GM18519 (cell line): ENCODE results near the gene ITPRID1.
A peak's percentile ranks its signal among the peaks of the same experiment; 100 is the strongest.
"Not testable (repeated sequence)": the region's sequence is repeated elsewhere in the genome, so short reads cannot be mapped to it uniquely, and the experiment has no call there.

Source experiments
- ATAC-seq: cut with Tn5 transposase; IDR thresholded peaks from one replicate; pipeline ENCODE4 v1.9.1; 2021; ENCODE audit warnings: mild to moderate bottlenecking, moderate library complexity; ENCODE audit not compliant: unreplicated experiment, low FRiP score

ITPRID1 gene

DNA sequence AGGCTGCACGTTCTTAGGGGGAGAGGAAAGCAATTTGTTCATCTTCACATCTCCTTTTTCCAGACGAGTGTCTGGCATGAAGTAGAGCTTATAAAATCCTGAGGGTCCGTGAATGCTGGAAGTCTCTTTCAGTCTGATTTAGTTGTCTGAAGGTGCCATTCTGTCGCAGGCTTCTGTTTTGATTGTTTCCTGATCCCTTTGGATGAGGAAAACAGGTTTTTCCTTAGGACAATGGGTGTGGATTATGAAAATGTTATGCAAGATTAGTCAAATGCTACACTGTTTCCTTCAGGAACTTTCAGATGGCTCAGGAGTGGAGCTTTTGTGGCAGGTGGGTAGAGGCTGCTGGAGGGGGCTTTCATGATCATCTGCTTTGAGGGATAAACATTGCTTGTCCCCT is at the start of gene ITPRID1:
Gene ITPRID1 (plus strand): TSS at position 301 of the 400 bp plus-strand sequence. CDS start 38,935 bp downstream, outside the sequence.
- ATAC-seq = no peak

DNA sequence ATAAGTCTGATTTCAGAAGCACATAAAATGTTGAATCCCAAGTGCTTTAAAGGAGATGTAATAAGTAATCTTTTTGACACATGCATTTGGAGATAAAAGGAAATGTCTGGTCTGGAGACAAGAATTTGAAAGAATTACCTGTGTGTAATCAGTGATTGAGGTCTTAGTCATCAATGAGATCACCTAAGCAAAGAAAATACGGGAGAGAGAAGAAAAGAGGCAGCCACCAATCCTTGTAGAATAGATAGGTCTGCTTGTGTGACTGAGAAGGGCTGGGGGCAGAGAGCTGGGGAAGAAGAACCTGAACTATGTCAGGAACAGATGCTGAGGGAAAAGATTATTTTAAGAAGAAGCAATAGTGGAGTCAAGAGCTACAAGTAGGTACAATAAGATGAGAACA is 49.3 kb upstream of the ITPRID1 start:
- ATAC-seq = no peak

DNA sequence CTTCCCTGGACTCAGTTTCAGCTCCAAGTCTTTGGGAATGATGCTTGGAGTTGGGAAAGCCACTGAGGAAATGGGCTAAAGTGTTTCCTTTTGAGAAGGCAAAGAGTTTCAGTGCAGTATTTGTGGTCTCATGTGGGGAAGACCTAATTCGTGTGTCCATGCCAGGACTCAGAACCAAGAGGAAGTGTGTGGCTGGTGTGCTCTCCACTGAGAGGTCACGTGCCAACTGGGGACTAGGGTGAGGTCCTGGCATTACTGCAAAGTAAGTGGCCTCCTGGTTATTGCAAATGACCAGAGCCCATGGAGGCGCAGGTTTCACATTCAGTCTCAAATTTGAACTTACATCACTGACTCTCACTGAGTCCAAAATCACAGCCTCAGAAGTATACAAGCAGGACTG is 48.6 kb upstream of the ITPRID1 start:
- no peak for ATAC-seq

DNA sequence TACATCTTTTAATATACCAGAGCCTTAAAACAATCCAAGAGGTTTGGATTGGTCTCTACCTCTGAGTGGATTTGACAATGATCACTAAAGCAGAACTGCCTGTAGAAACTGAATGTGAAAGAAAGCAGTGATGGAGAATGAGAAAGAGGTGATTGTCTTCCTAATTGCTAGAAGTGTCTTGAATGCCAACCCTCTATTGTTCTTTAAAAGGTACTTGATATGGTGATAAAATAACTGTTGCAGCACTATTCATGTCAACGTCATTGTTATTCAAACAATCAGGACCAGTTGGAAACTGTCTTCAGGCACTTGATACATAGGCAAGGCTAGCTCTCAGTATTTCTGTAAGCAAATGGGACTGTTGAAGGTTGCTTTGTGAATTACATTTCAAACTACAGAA is 47.9 kb upstream of the ITPRID1 start:
- no peak for ATAC-seq

DNA sequence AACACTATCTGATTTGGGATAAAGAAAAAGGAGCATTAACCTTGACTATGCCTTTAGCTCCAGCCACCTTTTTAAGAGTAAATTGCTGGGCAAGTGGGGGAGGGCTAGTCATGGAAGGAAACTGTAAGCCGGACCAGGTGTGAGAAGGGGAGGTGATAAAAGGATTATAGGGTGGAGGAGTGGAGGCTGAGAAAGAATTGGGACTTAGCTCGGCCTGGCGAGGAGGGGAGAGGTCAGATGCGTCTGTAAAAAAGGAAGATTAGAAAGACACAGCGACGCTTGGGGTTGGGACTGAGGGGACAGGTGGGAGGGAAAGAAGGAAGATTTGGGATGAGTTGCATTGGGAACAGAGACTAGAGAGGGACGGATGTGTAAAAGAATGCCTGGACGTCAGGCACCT is 43.0 kb upstream of the ITPRID1 start:
- ATAC-seq = not testable (repeated sequence)

DNA sequence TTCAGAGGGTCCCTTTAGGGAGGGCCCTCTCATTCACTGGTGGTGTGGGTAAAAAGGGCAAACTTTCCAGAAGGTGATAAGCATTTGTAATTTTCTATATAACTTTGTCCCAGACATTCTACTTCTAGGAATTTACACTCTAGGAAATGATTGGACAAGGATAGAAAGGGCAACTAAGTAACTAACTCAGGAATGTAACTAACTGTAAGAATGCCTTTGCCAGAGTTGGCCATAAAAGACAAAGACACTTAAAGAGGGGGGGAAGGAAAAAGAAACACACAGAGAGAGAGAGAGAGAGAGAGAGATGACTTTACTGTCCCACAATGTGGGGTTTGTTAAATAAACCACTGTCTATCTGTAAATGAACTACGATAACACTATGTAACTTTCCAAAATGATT is 38.5 kb upstream of the ITPRID1 start:
- no peak for ATAC-seq

DNA sequence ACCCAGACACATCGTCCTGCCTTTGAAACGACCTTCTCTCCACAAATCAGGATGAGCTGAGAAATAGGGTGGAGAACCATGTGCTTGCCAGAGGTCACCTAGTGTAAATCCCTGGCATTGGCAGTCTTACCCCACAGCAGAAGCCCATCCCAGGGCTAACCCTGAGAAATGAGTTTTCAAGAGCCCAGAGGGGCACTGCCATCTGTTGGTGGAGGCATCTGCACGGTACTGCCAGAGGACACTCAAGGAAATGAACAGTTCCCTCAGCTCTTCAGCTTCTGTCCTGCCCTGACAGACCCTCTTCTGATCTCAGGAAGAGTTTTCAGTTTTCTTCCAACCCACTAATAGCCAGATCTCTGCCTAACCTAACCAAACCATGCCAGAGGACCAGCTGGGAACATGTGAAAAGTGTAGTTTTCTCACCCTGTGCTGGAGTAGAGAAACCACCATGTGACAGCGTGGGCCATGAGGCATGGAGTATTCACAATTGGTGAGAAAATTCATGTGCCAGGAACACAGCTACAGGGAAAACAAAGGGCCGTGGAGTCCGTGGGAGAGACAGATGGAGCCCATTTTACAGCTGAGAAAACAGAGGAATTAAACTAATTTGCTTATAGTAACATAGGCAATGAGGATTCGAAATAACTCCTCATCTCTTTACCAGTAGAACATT is 37.7 kb upstream of the ITPRID1 start:
- ATAC-seq = no peak

DNA sequence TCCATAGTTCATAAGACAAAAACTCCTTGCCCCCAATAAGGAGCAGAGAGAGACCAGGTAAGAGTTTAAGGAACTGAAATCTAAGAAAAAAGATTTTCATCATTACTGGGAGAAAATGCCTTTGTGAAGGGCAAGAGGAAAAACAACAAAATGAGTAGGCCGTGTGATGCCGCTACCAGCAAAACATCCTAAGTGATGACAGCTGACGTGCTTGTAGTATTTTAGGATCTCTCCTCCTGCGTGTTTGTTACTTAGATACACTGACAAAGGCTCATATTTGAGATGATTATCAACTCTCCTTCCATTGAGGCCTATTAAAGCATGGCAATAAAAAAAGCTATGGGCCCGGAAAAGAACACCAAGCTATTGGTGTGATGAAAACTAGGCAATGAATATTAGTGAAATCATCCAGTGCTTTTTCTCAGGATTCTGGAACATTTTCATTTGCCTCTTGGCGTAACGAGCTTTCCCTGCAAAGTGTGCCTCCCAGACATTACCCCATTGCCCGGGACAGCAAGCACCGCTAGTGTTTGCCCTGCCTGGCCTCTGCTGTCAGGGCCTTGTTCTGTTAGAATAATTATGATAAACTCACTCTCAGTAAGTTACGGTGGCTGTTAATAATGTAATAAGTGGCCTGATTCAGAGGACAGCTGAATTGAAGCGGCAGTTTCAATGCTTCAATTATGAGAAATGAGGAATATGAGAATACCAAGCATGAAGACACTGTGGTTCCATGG is 36.8 kb upstream of the ITPRID1 start:
- ATAC-seq = no peak

DNA sequence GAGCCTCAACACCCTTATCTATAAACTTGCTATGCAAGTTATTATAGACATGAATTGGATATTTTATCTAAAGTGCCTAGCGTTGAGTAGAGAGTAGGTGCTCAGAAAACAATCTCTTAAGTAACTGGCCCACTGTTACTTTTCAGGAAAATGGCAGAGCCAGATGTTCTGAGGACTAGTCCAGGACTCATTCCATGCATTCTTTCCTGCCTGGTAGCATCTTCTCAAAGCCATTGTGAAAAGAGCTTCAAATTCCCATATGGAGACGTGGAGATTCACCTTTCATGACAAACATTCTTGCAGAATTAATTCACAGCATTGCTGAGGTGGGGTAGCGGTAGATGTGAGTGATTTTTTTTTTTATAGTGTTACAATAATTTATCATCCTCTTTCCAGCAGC is 35.9 kb upstream of the ITPRID1 start:
- ATAC-seq = no peak

DNA sequence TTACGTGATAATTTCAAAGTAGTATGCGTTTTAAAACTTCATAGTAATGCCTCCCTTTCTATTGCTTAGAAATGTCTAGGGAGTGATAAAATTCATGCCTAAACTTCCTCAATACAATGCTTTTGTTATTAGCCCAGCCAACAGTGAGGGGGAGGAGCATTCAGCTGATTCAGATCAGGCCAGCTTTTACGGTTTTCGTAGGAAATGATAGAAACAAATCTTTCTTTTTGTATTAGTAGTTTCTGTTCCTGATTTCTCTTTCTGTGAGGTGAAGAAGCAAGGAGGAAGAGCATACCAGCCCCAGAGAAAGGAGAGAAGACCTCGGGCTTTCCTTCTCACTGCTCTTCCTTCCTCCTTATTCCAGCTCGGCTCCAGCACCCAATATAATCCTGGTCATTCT is 35.2 kb upstream of the ITPRID1 start:
- ATAC-seq = peak; percentile 81

DNA sequence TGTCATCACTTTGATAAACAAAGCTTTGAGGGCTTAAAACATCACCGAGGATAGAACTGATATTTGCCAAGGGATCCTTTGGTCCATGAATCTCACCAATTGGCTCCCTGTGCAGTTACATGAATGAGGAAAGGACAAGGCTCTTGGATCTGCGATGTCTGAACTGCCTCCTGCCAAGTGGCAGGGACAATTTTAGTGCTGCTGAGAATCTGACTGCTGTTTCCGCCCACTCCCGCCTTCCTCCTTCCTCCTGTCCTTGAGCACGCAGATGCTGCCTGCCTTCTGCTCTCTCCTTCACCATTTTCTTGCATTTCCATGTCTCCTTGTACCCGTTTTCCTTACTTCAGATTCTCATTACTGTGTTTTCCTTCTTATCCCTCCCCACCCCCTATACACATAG is 26.8 kb upstream of the ITPRID1 start:
- no peak for ATAC-seq

DNA sequence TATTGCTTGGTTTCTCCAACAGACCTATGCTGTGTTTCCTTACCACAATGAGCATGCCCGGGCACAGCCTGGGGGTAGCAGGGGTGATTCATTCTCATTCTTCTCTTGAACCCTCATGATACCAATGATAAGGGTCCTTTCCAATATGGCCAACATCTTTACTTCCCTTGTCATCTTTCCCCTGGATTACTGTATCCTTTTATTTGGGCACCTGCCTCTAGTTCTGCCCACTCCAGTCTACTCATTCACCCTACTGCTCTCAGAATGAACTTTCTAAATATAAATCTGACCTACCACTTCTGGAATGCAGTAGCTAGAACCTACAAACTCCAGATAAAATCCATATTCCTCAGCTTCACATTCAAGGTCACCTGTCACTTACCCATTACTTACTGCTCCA is 26.4 kb upstream of the ITPRID1 start:
- ATAC-seq = no peak

DNA sequence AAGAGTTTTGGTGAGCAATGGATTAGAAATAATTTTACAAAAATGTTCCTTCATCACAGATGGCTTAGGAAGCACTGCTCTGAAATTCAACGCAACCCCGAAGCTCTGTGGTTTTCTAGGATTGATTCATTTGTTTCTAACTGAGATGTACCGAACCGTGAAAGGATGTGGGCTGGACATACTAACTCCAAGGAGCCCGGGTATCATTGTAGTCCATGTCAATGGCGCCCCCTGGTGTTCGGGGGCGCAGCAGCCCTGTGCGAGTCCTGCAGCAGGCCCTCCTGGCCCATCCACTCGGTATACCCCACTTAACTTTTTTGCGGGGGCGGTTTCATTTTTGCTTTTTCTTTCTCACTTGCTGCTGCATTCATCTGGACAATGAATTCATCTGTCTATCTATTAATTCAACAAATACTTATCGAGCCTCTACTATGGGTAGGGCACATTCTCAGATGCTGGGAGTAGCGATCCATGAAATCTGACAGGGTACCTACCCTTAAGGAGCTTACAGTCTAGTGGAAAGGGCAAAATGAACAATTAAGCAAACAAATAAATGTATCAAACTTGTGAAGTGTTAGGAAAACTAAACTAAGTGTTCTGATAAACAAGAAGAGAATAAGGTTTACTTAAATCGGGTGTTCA is 25.2 kb upstream of the ITPRID1 start:
- ATAC-seq = peak; percentile 96

DNA sequence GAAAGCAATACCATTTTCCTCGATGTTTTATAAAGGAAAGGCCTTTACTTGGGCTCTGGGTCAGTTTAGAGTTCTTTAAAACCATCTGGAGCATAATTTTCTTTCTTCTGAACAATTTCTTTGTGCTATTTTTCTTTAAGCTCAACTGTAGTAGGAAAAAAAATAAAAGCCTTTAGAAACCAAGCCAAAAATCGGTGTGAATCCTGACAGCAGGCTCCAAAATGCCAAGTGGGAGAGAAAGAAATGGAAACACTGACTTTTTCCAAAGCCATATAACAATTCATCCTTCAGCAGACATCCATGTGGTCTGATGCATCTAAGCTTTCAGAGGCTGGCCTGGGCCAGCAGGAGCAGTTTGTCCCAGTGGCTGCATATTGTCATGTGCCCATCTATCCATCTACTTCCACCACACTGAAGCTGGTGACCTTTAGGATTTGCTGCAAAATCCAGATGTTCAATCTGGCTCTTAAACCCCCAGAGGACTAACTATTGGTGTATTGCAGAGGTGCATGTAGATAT is 23.0 kb upstream of the ITPRID1 start:
- ATAC-seq = no peak

DNA sequence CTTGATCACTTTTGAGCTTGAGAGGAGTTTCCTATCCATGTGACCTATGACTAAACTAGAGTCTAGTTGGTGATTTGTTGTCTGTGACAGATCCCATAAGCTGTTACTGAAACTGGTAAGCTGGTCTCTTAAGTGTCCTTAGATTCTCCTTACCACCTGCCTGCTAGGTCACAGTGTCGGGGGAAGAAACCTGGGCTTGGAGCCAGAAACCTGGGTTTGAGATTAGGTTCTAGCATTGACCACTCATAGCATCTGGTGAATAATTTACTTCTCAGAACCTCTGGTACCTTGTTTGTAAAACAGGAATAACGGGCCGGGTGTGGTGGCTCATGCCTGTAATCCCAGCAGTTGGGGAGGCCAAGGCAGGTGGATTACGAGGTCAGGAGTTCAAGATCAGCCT is 21.8 kb upstream of the ITPRID1 start:
- ATAC-seq = no peak

DNA sequence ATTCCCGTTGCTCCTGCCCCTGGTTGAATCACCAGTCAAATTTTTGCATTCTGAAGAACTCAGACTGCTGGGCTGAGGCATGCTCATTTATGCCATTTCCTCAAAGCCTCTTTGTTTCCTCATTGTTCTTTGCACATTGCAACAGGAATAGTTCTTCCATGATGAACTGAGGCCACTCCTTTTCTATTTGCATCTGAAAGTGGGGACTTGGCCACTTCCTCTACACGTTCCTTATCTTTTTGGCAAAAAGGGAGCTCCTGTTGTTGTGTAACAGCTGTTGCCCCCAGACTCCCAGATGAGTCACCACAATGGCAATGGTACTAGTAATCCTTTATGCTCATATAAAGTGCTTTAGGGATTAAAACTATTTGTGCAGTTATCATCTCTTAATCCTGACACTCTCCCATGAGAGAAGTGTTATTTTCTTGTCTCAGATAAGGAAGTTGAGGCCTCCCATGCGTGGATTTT is 20.1 kb upstream of the ITPRID1 start:
- ATAC-seq = no peak

DNA sequence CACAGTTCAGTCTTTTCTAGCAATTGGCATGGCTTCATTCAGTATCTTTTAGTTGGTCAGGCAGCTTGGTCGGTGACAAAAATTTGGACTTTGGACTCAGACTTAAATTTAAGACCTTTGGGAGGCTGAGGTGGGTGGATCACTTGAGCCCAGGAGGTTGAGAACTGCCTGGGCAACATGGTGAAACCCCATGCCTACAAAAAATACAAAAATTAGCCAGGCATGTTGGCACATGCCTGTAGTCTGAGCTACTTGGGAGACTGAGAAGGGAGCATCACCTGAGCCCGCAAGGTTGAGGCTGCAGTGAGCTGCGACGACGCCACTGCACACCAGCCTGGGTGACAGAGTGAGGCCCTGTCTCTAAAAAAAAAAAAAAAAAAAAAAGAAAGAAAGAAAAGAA is 19.5 kb upstream of the ITPRID1 start:
- ATAC-seq = no peak

DNA sequence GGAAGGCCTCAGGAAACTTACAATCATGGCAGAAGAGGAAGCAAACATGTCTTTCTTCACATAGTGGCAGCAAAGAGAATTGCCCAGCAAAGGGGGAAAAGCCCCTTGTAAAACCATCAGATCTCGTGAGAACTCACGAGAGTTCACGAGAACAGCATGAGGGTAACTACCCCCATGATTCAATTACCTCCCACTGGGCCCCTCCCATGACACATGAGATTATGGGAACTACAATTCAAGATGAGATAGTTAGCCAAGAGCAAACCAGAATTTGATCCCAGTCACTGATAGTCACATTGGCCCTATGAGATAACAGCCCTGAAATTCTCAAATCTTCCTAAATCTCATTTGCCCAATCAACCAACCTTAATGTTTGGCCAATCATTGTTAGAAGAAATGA is 18.2 kb upstream of the ITPRID1 start:
- no peak for ATAC-seq

DNA sequence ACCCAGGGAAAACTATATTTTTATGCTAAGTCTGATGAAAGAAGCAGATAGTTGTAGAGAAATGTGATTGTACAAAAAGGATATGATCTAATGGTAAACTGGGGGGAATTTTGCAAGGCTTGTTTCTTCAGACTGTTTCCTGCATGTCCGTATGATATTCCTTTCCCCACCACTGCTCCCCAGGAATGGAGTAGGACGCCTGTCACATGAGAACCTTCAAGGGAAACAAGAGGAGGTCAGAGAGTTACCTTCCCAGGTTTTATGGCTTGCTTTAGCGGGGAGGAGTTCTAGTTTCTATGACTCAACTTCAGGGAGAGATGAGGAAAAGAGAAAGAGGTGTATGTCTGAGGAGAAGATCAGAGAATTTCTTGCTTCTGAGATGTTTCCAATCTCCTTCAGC is 16.4 kb upstream of the ITPRID1 start:
- no peak for ATAC-seq

DNA sequence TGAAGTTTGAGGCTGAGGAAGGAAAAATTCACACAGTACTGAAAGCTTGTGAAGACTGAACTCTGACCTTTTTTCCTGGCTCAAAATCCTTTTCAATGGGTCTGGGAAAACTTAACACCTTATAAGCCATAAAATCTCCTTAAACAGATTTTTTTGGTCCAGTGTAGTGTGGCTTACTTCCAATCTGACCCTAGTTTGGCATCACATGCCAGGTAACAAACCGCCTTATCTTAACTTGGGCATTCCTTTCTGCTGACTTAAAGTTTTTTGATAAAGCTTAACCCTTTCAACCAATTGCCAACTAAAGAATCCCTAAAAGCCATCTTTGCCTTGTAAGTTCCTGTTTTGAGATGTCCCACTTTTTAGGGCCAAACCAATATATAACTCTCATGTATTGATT is 13.2 kb upstream of the ITPRID1 start:
- no peak for ATAC-seq

DNA sequence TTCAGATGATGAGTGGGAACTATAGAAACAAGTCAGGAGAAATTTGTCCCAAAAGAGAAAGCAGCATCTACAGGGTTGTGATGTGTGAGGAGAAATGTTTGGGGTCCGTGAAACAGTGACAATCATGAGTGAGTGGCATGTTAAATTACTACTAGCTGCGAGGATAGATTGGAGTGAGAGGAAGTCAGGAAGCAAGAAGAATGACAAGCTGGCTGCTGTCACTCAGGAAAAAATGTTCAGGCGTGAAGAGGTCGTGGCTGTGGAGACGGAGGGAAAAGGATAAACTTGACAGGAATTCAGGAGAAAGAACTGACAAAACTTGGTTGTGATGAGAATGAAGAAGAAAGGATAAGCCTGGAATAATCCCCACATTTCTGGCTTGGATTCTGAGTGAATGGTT is 5.1 kb upstream of the ITPRID1 start:
- ATAC-seq = no peak
